IgD-negative memory B cell (primary cell): Measurements from ENCODE around the gene UNC13D. TPM values are rescaled to one million over a fixed set of nuclear protein-coding genes. Genes with fewer than 3 reads are reported as not detected.
"Not testable (repeated sequence)": the region's sequence is repeated elsewhere in the genome, so short reads cannot be mapped to it uniquely, and the experiment has no call there.

Experiments used
- H3K27ac Mint-ChIP-seq, 3 donors: one replicate each; pipeline ENCODE4 v1.8.0; 2020 to 2022; ENCODE audit warnings: mild to moderate bottlenecking in 3 of 3, mixed read lengths in 3 of 3, moderate library complexity in 1 of 3
- H3K27me3 Mint-ChIP-seq: one replicate; pipeline ENCODE4 v1.8.0; 2021; ENCODE audit warnings: mixed read lengths
- H3K36me3 Mint-ChIP-seq: one replicate; pipeline ENCODE4 v1.8.0; 2020; ENCODE audit warnings: mild to moderate bottlenecking, mixed read lengths
- H3K4me1 Mint-ChIP-seq, 3 donors: one replicate each; pipeline ENCODE4 v1.8.0; 2020 to 2022; ENCODE audit warnings: mixed read lengths in 3 of 3, mild to moderate bottlenecking in 1 of 3
- H3K4me3 Mint-ChIP-seq, 4 donors: one replicate each; pipeline ENCODE4 v1.8.0; 2020 to 2022; ENCODE audit warnings: mild to moderate bottlenecking in 4 of 4, mixed read lengths in 4 of 4, moderate library complexity in 3 of 4
- H3K9me3 Mint-ChIP-seq, 3 donors: one replicate each; pipeline ENCODE4 v1.8.0; 2020 to 2021; ENCODE audit warnings: mixed read lengths in 3 of 3, mild to moderate bottlenecking in 1 of 3
- polyA plus RNA-seq: library from polyadenylated mRNA; unstranded; fragments of 300-500 nt; fragmentation: Illumina TruSeq; gene quantifications from one replicate; pipeline ENCODE4 v1.2.3, GENCODE V29; 2021

UNC13D gene
- polyA plus RNA-seq, result 42.0 TPM

- peaks cover 12 to 14% (median 12%) of the 10 kb centered on the region in 3 donors for H3K4me1 Mint-ChIP-seq
- no peaks in the 10 kb centered on the region for H3K9me3 Mint-ChIP-seq
- peaks cover 1% of the 10 kb centered on the region for H3K36me3 Mint-ChIP-seq
- no peaks in the 10 kb centered on the region for H3K27me3 Mint-ChIP-seq
- H3K4me3 Mint-ChIP-seq, result peak within 1 kb of the TSS; percentile 89 to 98 (median 95)
- H3K27ac Mint-ChIP-seq, result peak within 1 kb of the TSS; percentile 85 to 93 (median 93)
These were observed at the start of gene UNC13D for GRCh38 chr17:75843577-75844529. Gene UNC13D (minus strand): TSS chr17:75844404. CDS start chr17:75844337, 67 bp downstream.

GRCh38 chr17:75893305-75894048, 49.3 kb upstream of the UNC13D start:
- Mint-ChIP-seq H3K9me3 (no peaks in the 10 kb centered on the region), H3K27me3 (no peaks in the 10 kb centered on the region), H3K4me1 (peaks cover 12 to 21% (median 14%) of the 10 kb centered on the region in 3 donors), H3K4me3 (peak overlapping the region in 1 of 4 donors; percentile 79), H3K27ac (peak overlapping the region in 2 of 3 donors; percentile 50 to 53), H3K36me3 (no peaks in the 10 kb centered on the region)

GRCh38 chr17:75892556-75893224, 48.5 kb upstream of the UNC13D start:
- Mint-ChIP-seq H3K27ac (peak overlapping the region in 1 of 3 donors; percentile 53), H3K4me3 (no peak overlapping the region), H3K36me3 (no peaks in the 10 kb centered on the region), H3K9me3 (no peaks in the 10 kb centered on the region), H3K4me1 (peaks cover 12 to 21% (median 14%) of the 10 kb centered on the region in 3 donors), H3K27me3 (no peaks in the 10 kb centered on the region)

- Mint-ChIP-seq H3K27me3 (no peaks in the 10 kb centered on the region), H3K4me3 (no peak overlapping the region), H3K9me3 (no peaks in the 10 kb centered on the region), H3K36me3 (no peaks in the 10 kb centered on the region), H3K27ac (peak overlapping the region in 1 of 3 donors; percentile 23), H3K4me1 (peaks cover 10 to 17% (median 12%) of the 10 kb centered on the region in 3 donors)
These were observed 47.7 kb upstream of the UNC13D start for GRCh38 chr17:75891605-75892555.

- H3K4me3 Mint-ChIP-seq, result no peak overlapping the region
- H3K27me3 Mint-ChIP-seq, result no peaks in the 10 kb centered on the region
- H3K4me1 Mint-ChIP-seq, result peaks cover 10 to 17% (median 12%) of the 10 kb centered on the region in 3 donors
- no peaks in the 10 kb centered on the region for H3K9me3 Mint-ChIP-seq
- no peaks in the 10 kb centered on the region for H3K36me3 Mint-ChIP-seq
- H3K27ac Mint-ChIP-seq, result no peak overlapping the region
These were observed 46.9 kb upstream of the UNC13D start for GRCh38 chr17:75891022-75891604.

- Mint-ChIP-seq H3K36me3 (peaks cover 1% of the 10 kb centered on the region), H3K27me3 (no peaks in the 10 kb centered on the region), H3K4me3 (peak overlapping the region in 1 of 4 donors; percentile 45), H3K27ac (no peak overlapping the region), H3K4me1 (peaks cover 2 to 6% (median 4%) of the 10 kb centered on the region in 3 donors), H3K9me3 (no peaks in the 10 kb centered on the region)
These were observed 45.2 kb upstream of the UNC13D start for GRCh38 chr17:75889454-75889853.

- Mint-ChIP-seq H3K27me3 (no peaks in the 10 kb centered on the region), H3K27ac (peak overlapping the region in 1 of 3 donors; percentile 12), H3K4me3 (no peak overlapping the region), H3K9me3 (no peaks in the 10 kb centered on the region), H3K4me1 (no peaks in the 10 kb centered on the region), H3K36me3 (peaks cover 1% of the 10 kb centered on the region)
These were observed 44.3 kb upstream of the UNC13D start for GRCh38 chr17:75888484-75888883.

GRCh38 chr17:75885860-75886259, 41.7 kb upstream of the UNC13D start:
- H3K4me1 Mint-ChIP-seq, H3K9me3 Mint-ChIP-seq, H3K36me3 Mint-ChIP-seq, H3K4me3 Mint-ChIP-seq, H3K27me3 Mint-ChIP-seq: not testable (repeated sequence)
- H3K27ac Mint-ChIP-seq, result peak overlapping the region in 1 of 3 donors; percentile 65

GRCh38 chr17:75885431-75885830, 41.2 kb upstream of the UNC13D start:
- Mint-ChIP-seq H3K9me3 (no peaks in the 10 kb centered on the region), H3K36me3 (peaks cover 1% of the 10 kb centered on the region), H3K4me1 (no peaks in the 10 kb centered on the region), H3K27ac (peak overlapping the region in 1 of 3 donors; percentile 65), H3K4me3 (no peak overlapping the region), H3K27me3 (no peaks in the 10 kb centered on the region)

- Mint-ChIP-seq H3K27ac (no peak overlapping the region), H3K9me3 (no peaks in the 10 kb centered on the region), H3K4me1 (peaks cover 2 to 8% (median 3%) of the 10 kb centered on the region in 3 donors), H3K27me3 (peaks cover 5% of the 10 kb centered on the region), H3K36me3 (peaks cover 1% of the 10 kb centered on the region), H3K4me3 (peak overlapping the region in 1 of 4 donors; percentile 9)
These were observed 37.7 kb upstream of the UNC13D start for GRCh38 chr17:75881678-75882454.

GRCh38 chr17:75880266-75880665, 36.1 kb upstream of the UNC13D start:
- Mint-ChIP-seq H3K27ac (no peak overlapping the region), H3K4me1 (peaks cover 11 to 19% (median 14%) of the 10 kb centered on the region in 3 donors), H3K9me3 (no peaks in the 10 kb centered on the region), H3K4me3 (peak overlapping the region in 1 of 4 donors; percentile 41), H3K27me3 (peaks cover 5% of the 10 kb centered on the region), H3K36me3 (no peaks in the 10 kb centered on the region)

GRCh38 chr17:75878174-75878998, 34.2 kb upstream of the UNC13D start, which contains the start of gene TRIM47:
Gene TRIM47 (minus strand): TSS chr17:75878581. CDS start chr17:75878548, 33 bp downstream.
- peak within 1 kb of the TSS; percentile 87 to 92 (median 89) for H3K27ac Mint-ChIP-seq
- H3K9me3 Mint-ChIP-seq, result no peaks in the 10 kb centered on the region
- peaks cover 5% of the 10 kb centered on the region for H3K27me3 Mint-ChIP-seq
- no peaks in the 10 kb centered on the region for H3K36me3 Mint-ChIP-seq
- peaks cover 11 to 19% (median 14%) of the 10 kb centered on the region in 3 donors for H3K4me1 Mint-ChIP-seq
- peak within 1 kb of the TSS; percentile 87 to 95 (median 93) for H3K4me3 Mint-ChIP-seq
